HG02943 (cell line): ENCODE data around the gene FAM221A.
"Not testable (repeated sequence)": the region's sequence is repeated elsewhere in the genome, so short reads cannot be mapped to it uniquely, and the experiment has no call there.

Experiments used
- ATAC-seq: cut with Tn5 transposase; IDR thresholded peaks from one replicate; pipeline ENCODE4 v1.9.1; 2021; ENCODE audit warnings: mild to moderate bottlenecking, low read depth, moderate library complexity; ENCODE audit not compliant: unreplicated experiment

FAM221A gene

GRCh38 chr7:23698822-23699221 is 18.8 kb downstream of the FAM221A start:
- ATAC-seq = no peak

GRCh38 chr7:23700046-23700445 is 20.0 kb downstream of the FAM221A start:
- no peak for ATAC-seq

GRCh38 chr7:23709081-23709750 is 29.2 kb downstream of the FAM221A start:
- ATAC-seq = no peak

GRCh38 chr7:23710000-23710399 is 30.0 kb downstream of the FAM221A start, which contains the start of gene STK31:
STK31 (plus strand) TSS chr7:23710219; CDS start chr7:23710286, 67 bp downstream.
- ATAC-seq = no peak

GRCh38 chr7:23712368-23713284 is 32.6 kb downstream of the FAM221A start:
- no peak for ATAC-seq

- ATAC-seq = no peak
Observed at GRCh38 chr7:23713285-23714149, 33.5 kb downstream of the FAM221A start.

- no peak for ATAC-seq
Observed at GRCh38 chr7:23714150-23714464, 34.1 kb downstream of the FAM221A start.

GRCh38 chr7:23714579-23714978 is 34.6 kb downstream of the FAM221A start:
- no peak for ATAC-seq

GRCh38 chr7:23715099-23715498 is 35.1 kb downstream of the FAM221A start:
- ATAC-seq = no peak

- no peak for ATAC-seq
Observed at GRCh38 chr7:23717788-23718187, 37.8 kb downstream of the FAM221A start.

- ATAC-seq = no peak
Observed at GRCh38 chr7:23721456-23721855, 41.5 kb downstream of the FAM221A start.

GRCh38 chr7:23722587-23723216 is 42.7 kb downstream of the FAM221A start:
- not testable (repeated sequence) for ATAC-seq

GRCh38 chr7:23724113-23724512 is 44.1 kb downstream of the FAM221A start:
- not testable (repeated sequence) for ATAC-seq

GRCh38 chr7:23742051-23742450 is 62.1 kb downstream of the FAM221A start:
- no peak for ATAC-seq

- ATAC-seq = no peak
Observed at GRCh38 chr7:23743226-23743625, 63.2 kb downstream of the FAM221A start.

GRCh38 chr7:23746629-23747028 is 66.6 kb downstream of the FAM221A start:
- ATAC-seq = no peak

GRCh38 chr7:23751852-23752251 is 71.9 kb downstream of the FAM221A start:
- ATAC-seq = no peak
